NT2/D1 (cell line): ENCODE results near the gene CSRP1.

Experiments used
- YY1 ChIP-seq: IDR thresholded peaks from 2 replicates; pipeline ENCODE4 v1.6.1; 2011; ENCODE audit not compliant: insufficient read length, insufficient read depth
- ZNF274 ChIP-seq: IDR thresholded peaks from 2 replicates; pipeline ENCODE4 v1.6.1; 2011; ENCODE audit warnings: mild to moderate bottlenecking, low read depth, low read length

- no peak for TF ChIP-seq ZNF274
- TF ChIP-seq YY1, result no peak
Measured at GRCh38 chr1:201456499-201457309, 50.2 kb downstream of the CSRP1 start.
